Retinal pigment epithelial cell (primary cell): Measurements from ENCODE around the gene CHERP.

Experiments used
- DNase-seq: peaks from one replicate; pipeline ENCODE4 v3.0.0-alpha.2; 2010; ENCODE audit warnings: low read depth
- H3K4me3 ChIP-seq: 2 replicates; pipeline ENCODE4 v1.5.1; 2011; ENCODE audit warnings: mild to moderate bottlenecking, low read length, control low read depth, moderate library complexity
- CTCF ChIP-seq: conservative IDR thresholded peaks from 2 replicates; pipeline ENCODE4 v1.5.1; 2011; ENCODE audit warnings: low read depth, low read length, control low read depth, inconsistent platforms

The CHERP gene

DNA sequence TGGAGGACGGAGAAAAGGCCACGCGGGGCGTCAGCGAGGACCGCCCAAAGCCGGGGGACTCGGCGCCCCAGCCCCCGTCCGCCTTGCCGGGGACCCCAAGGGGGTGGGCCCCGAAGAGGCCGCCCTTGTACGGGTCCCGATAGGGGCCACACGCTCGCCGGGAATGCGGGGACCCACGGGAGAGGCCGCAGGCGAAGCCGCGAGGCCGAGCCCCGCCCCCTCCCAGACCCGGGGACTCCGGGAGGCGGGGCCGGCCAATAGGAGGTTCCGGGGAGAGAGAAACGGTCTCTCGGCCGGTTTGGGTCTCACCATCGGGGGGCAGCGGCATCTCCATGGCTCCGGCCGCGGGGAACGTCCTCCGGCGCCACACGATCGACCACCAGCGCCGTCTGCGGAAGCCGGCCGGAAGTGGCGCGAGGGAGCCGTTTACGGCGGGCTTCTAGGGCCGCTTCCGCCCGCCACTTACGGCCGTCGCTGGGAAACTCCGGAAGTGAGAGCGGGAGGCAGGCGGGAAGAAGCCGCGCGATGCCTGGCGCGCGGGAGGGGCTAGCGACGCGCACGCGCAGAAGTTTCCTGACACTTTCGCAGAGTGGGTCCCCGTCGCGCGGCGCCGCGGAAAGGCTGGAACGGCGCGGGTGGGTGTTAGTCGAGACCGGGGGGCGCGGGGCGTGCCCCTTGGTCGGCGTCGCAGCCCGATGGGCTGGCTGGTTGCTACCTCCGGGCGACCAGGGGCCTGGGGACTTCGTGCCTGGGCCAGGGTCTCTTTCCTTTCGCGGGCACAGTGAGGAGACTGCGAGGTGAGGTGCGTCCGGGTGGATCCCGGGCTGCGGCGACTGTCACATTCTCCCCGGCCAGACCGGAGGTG is at the start of gene CHERP:
Gene CHERP (minus strand): TSS at position 393 of the 865 bp plus-strand sequence. CDS start 59 bp downstream, at position 334.
- peak; percentile 61 for DNase-seq
- H3K4me3 ChIP-seq, result peak within 1 kb of the TSS; percentile 90
- TF ChIP-seq CTCF, result no peak

- TF ChIP-seq CTCF, result no peak
- H3K4me3 ChIP-seq, result no peak overlapping the region
- DNase-seq, result no peak
Measured at GRCh38 chr19:16590876-16591802, 48.9 kb upstream of the CHERP start.

- no peak overlapping the region for H3K4me3 ChIP-seq
- no peak for DNase-seq
- TF ChIP-seq CTCF, result no peak
Measured at GRCh38 chr19:16589917-16590316, 47.7 kb upstream of the CHERP start.

DNA sequence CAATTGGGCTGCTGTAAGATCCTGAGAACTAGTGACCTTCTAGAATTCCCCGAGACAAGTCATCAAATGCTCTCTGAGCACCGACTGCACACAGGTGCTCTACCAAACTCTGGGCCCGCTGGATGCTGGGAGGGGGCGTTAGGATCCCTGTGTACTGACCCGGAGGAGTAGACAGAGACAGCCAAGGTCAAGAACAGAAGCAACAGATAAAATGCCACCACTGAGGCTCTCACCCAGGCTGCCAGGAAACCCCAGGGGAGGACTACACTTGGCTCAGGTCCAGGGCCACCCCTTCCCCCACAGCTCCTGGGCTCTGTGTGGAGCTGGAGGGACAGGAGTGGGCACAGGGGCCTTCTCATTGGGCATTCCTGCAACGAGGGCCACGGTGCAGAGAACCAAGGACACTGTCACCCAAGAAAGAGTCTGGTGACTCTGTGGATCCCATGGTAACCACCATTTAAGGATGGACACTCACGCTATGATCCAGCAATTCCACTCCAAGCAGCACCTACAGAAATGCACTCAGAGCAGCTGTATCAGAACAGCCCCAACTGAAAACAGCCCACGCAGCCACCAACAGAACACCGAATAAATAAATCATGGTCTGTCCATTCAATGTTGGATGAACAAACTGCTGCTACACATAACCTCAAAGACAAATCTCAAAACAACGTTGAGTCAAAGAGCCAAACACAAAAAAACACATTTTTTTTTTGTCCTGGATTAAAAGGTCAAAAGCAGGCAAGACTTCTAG is 46.8 kb upstream of the CHERP start:
- DNase-seq, result no peak
- H3K4me3 ChIP-seq, result no peak overlapping the region
- no peak for TF ChIP-seq CTCF

DNA sequence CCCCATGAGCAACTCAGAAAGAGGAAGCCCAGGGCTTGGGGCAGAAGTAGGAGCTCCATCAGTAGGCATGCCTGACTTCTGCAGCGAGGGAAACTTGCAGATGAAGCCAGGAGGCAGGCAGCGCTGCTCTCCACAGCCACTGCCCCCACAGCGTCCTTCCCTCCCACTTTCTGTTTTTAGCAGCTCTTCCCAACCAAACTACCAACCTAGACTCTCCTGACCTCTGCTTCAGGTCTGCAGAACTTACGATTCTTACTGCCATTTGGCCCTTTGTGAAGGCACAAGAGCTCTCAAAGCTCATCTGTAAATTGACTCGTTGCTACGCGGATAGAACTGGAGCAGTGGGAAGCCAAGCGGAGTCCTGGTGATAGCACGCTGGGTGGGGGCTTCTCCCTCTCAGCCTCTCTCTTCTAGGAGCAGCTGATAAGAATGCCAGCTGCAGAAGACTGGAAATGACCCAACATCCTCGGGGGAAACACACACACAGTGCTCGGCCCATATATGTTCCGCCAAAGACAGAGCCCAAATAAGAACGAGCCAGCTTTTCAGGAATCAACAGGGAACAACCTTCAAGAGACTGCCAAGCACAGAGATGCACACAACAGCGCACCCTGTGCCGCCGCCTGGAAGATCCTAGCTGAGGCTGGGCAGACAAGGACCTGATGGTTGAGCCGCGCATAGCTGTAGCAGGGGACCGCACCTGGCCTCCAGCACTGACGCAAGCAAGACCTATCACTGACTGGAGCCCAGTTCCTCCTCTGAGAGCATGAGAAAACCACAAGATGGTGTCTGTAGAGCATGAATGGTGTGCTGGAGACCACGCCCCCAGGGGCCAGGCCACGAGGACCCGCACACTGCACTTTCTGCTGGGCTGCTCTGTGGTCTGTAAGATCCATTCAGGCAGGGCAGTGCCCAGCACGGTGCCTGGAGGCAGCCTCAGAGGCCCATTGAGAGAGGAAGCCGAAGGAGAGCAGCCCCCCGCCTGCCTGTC is 45.9 kb upstream of the CHERP start:
- DNase-seq, result no peak
- H3K4me3 ChIP-seq, result no peak overlapping the region
- no peak for TF ChIP-seq CTCF
